A549 (cell line): ENCODE results near the gene MME. TPM values are rescaled to one million over a fixed set of nuclear protein-coding genes. Genes with fewer than 3 reads are reported as not detected.

Experiments used
- ATAC-seq, 2 experiments: fragments of 200-7000 bp in 1 of 2; fragments of >200 bp in 1 of 2; cut with Nextera tagmentation in 1 of 2; cut with Tn5 transposase in 1 of 2; 3 replicates each; pipeline versions ENCODE4 v1.8.0 to v1.9.1; 2018 to 2020; ENCODE audit warnings: mild to moderate bottlenecking in 1 of 2, moderate library complexity in 1 of 2
- CTCF ChIA-PET: fragments of 300-600 bp; sonication (Branson Sonifier 250); formaldehyde crosslinking; extraction: SDS; loops from one replicate; lab custom pipeline; 2021; ENCODE audit warnings: antibody characterized with exemption, inconsistent platforms; lab: Yijun Ruan, JAX
- POLR2A ChIA-PET: fragments of 350-600 bp; formaldehyde crosslinking; extraction: SDS; loops from one replicate; lab custom pipeline; 2021; ENCODE audit warnings: antibody characterized with exemption, inconsistent platforms; lab: Yijun Ruan, JAX
- DNase-seq, 2 experiments: peaks; one replicate each; pipeline versions ENCODE4 v3.0.0 to v3.0.0-alpha.2; 2011 to 2016; ENCODE audit warnings: low read depth in 1 of 2, low spot score in 1 of 2
- FAIRE-seq: peaks from 2 replicates; lab custom pipeline; 2011; peaks lifted over from hg19 to GRCh38; lab: Jason Lieb, UNC
- H3K27ac ChIP-seq, 2 experiments: fragments of >200 bp; sonication (Bioruptor Twin); formaldehyde crosslinking; 3 replicates each; pipeline ENCODE4 v1.5.1; 2016 to 2017
- H3K4me1 ChIP-seq: fragments of >200 bp; sonication (Bioruptor Twin); formaldehyde crosslinking; 3 replicates; pipeline ENCODE4 v1.6.1; 2016
- H3K4me2 ChIP-seq: fragments of >200 bp; sonication (Bioruptor Twin); formaldehyde crosslinking; 3 replicates; pipeline ENCODE4 v1.6.1; 2016
- H3K4me3 ChIP-seq: fragments of >200 bp; sonication (Bioruptor Twin); formaldehyde crosslinking; 3 replicates; pipeline ENCODE4 v1.5.1; 2016
- H3K9me3 ChIP-seq: fragments of >200 bp; sonication (Bioruptor Twin); formaldehyde crosslinking; 3 replicates; pipeline ENCODE4 v1.6.1; 2016
- BHLHE40 ChIP-seq: IDR thresholded peaks from 2 replicates; pipeline ENCODE4 v1.6.1; 2012; ENCODE audit warnings: low read depth, low read length, inconsistent platforms
- CEBPB ChIP-seq, 2 experiments: fragments of >200 bp in 1 of 2; sonication (Bioruptor Twin) in 1 of 2; formaldehyde crosslinking in 1 of 2; IDR thresholded peaks; 2 replicates each; pipeline ENCODE4 v1.6.1; 2012 to 2016
- CHD2 ChIP-seq: fragments of 150-350 bp; IDR thresholded peaks from 2 replicates; pipeline ENCODE4 v1.6.1; 2014; ENCODE audit warnings: low read length; ENCODE audit not compliant: partially characterized antibody
- CHD4 ChIP-seq: fragments of 200-600 bp; sonication (generic); IDR thresholded peaks from 2 replicates; pipeline ENCODE4 v1.6.1; 2016; ENCODE audit warnings: antibody characterized with exemption, mild to moderate bottlenecking, borderline replicate concordance
- E2F6 ChIP-seq: IDR thresholded peaks from 2 replicates; pipeline ENCODE4 v1.6.1; 2012; ENCODE audit warnings: low read depth, borderline replicate concordance
- EHMT2 ChIP-seq: fragments of 200-600 bp; sonication (generic); IDR thresholded peaks from 2 replicates; pipeline ENCODE4 v1.6.1; 2016; ENCODE audit warnings: antibody characterized with exemption, low read depth, mild to moderate bottlenecking, moderate library complexity
- ELK1 ChIP-seq: fragments of 150-350 bp; IDR thresholded peaks from 2 replicates; pipeline ENCODE4 v1.6.1; 2014; ENCODE audit warnings: low read depth, mild to moderate bottlenecking, low read length
- ESRRA ChIP-seq: fragments of 150-350 bp; IDR thresholded peaks from 2 replicates; pipeline ENCODE4 v1.6.1; 2014; ENCODE audit warnings: mild to moderate bottlenecking, low read length, borderline replicate concordance
- FOSB ChIP-seq: fragments of 250-450 bp; sonication (Bioruptor Pico); IDR thresholded peaks from 2 replicates; pipeline ENCODE4 v1.5.0; 2020; ENCODE audit warnings: mild to moderate bottlenecking, moderate library complexity
- FOSL2 ChIP-seq, 2 experiments: fragments of 450-650 bp in 1 of 2; fragments of >200 bp in 1 of 2; sonication (Bioruptor Twin) in 1 of 2; formaldehyde crosslinking; IDR thresholded peaks; 2 replicates each; pipeline versions ENCODE4 v1.5.0 to v1.6.1; 2016 to 2020; ENCODE audit warnings: mild to moderate bottlenecking in 1 of 2, moderate library complexity in 1 of 2
- FOXS1 ChIP-seq: fragments of 250-450 bp; sonication (Bioruptor Pico); IDR thresholded peaks from 2 replicates; pipeline ENCODE4 v1.5.0; 2020; ENCODE audit warnings: mild to moderate bottlenecking, moderate library complexity
- HDAC2 ChIP-seq: fragments of 200-600 bp; sonication (generic); IDR thresholded peaks from 2 replicates; pipeline ENCODE4 v1.6.1; 2016
- HES2 ChIP-seq: fragments of >200 bp; sonication (Bioruptor Twin); formaldehyde crosslinking; IDR thresholded peaks from 2 replicates; pipeline ENCODE4 v1.6.1; 2016
- JUN ChIP-seq, 2 experiments: fragments of >200 bp; sonication (Bioruptor Twin); formaldehyde crosslinking; IDR thresholded peaks; 2 replicates in 1 of 2; 3 replicates in 1 of 2; pipeline ENCODE4 v1.6.1; 2016 to 2017
- KDM1A ChIP-seq: fragments of 200-600 bp; sonication (generic); IDR thresholded peaks from 2 replicates; pipeline ENCODE4 v1.6.1; 2016; ENCODE audit warnings: low read depth, mild to moderate bottlenecking
- MAFK ChIP-seq: fragments of 450-650 bp; IDR thresholded peaks from 2 replicates; pipeline ENCODE4 v1.6.1; 2014; ENCODE audit not compliant: partially characterized antibody
- MAX ChIP-seq: IDR thresholded peaks from 2 replicates; pipeline ENCODE4 v1.6.1; 2012
- PHF8 ChIP-seq: fragments of 200-600 bp; sonication (generic); IDR thresholded peaks from 2 replicates; pipeline ENCODE4 v1.6.1; 2016; ENCODE audit warnings: low read depth, mild to moderate bottlenecking, antibody characterized with exemption, moderate library complexity, borderline replicate concordance
- POLR2A ChIP-seq: IDR thresholded peaks from 2 replicates; pipeline ENCODE4 v1.6.1; 2012; ENCODE audit warnings: mild to moderate bottlenecking, low read length
- RAD21 ChIP-seq, 2 experiments: fragments of >200 bp in 1 of 2; sonication (Bioruptor Twin) in 1 of 2; formaldehyde crosslinking in 1 of 2; IDR thresholded peaks in 1 of 2; conservative IDR thresholded peaks in 1 of 2; 2 replicates in 1 of 2; 3 replicates in 1 of 2; pipeline ENCODE4 v1.6.1; 2012 to 2018; ENCODE audit warnings: inconsistent platforms in 1 of 2
- RCOR1 ChIP-seq: fragments of 150-350 bp; IDR thresholded peaks from 2 replicates; pipeline ENCODE4 v1.6.1; 2014; ENCODE audit warnings: antibody characterized with exemption, low read length, low read depth
- SMC3 ChIP-seq: fragments of >200 bp; sonication (Bioruptor Twin); formaldehyde crosslinking; IDR thresholded peaks from 3 replicates; pipeline ENCODE4 v1.6.1; 2018; ENCODE audit warnings: inconsistent platforms
- SREBF2 ChIP-seq: fragments of 450-650 bp; IDR thresholded peaks from 2 replicates; pipeline ENCODE4 v1.6.1; 2014; ENCODE audit warnings: mild to moderate bottlenecking, moderate library complexity
- TP53 ChIP-seq: fragments of 250-450 bp; sonication (Bioruptor Pico); IDR thresholded peaks from 2 replicates; pipeline ENCODE4 v1.5.0; 2021; ENCODE audit warnings: mild to moderate bottlenecking, moderate library complexity
- USF2 ChIP-seq: fragments of 450-650 bp; IDR thresholded peaks from 2 replicates; pipeline ENCODE4 v1.6.1; 2014; ENCODE audit warnings: antibody characterized with exemption
- ZC3H11A ChIP-seq: fragments of 450-650 bp; IDR thresholded peaks from 2 replicates; pipeline ENCODE4 v1.6.1; 2014; ENCODE audit warnings: antibody characterized with exemption, mild to moderate bottlenecking
- ZFP36 ChIP-seq: fragments of 450-650 bp; IDR thresholded peaks from 2 replicates; pipeline ENCODE4 v1.6.1; 2014; ENCODE audit warnings: borderline replicate concordance; ENCODE audit not compliant: partially characterized antibody
- ZNF302 ChIP-seq: fragments of 250-450 bp; sonication (Bioruptor Pico); IDR thresholded peaks from 2 replicates; pipeline ENCODE4 v1.9.0; 2021; ENCODE audit warnings: inconsistent platforms, mild to moderate bottlenecking, moderate library complexity
- ZSCAN20 ChIP-seq: fragments of 250-450 bp; sonication (Bioruptor Pico); IDR thresholded peaks from 2 replicates; pipeline ENCODE4 v1.8.0; 2022; ENCODE audit warnings: mild to moderate bottlenecking, moderate library complexity
- WGBS: methylation state at CpG from one replicate; pipeline ENCODE4 v1.1.6; 2017; ENCODE audit errors: missing lambda C conversion rate; 5-methylcytosine and 5-hydroxymethylcytosine counted together
- polyA plus RNA-seq, 4 experiments: library from polyadenylated mRNA; depleted of rRNA in 3 of 4; stranded (reverse); fragments of >200 nt; fragmentation: RNase III in 1 of 4; extraction: RNeasy Plus Mini Kit Qiagen cat#74134 plus additional on column Dnase treatment in 1 of 4; gene quantifications; 2 replicates in 3 of 4; 3 replicates in 1 of 4; pipeline ENCODE4 v1.2.3, GENCODE V29; 2011 to 2017
- TF ChIP-seq, protein P1 (sequence below): fragments of 250-450 bp; sonication (Bioruptor Pico); IDR thresholded peaks from 2 replicates; pipeline ENCODE4 v1.5.0; 2021; ENCODE audit warnings: mild to moderate bottlenecking, moderate library complexity, borderline replicate concordance
- TF ChIP-seq, protein P2 (sequence below): IDR thresholded peaks from 2 replicates; pipeline ENCODE4 v1.6.1; 2012

Gene MME
- polyA plus RNA-seq, 2 of the 4 experiments (the other 2 are of a cell fraction): not detected

- CTCF ChIA-PET: no interaction called here
- no peak for FAIRE-seq
These were observed 22.2 kb downstream of the MME start for GRCh38 chr3:155102329-155102728.

GRCh38 chr3:155103686-155104085 lies 23.6 kb downstream of the MME start:
- DNase-seq (no peak), FAIRE-seq (no peak), ATAC-seq (no peak)
- Histone ChIP-seq H3K4me3 (no peak overlapping the region), H3K27ac (no peak overlapping the region), H3K9me3 (no peaks in the 10 kb centered on the region), H3K4me2 (no peak overlapping the region), H3K4me1 (no peaks in the 10 kb centered on the region)
- CTCF ChIA-PET: no interaction called here
- no peak for TF ChIP-seq BHLHE40
- no peak for TF ChIP-seq JUN (IDR thresholded peaks at IDR 0.05)
- no peak for TF ChIP-seq TP53 (CRISPR knock-in tag)
- no peak for TF ChIP-seq SMC3
- no peak for TF ChIP-seq HES2
- TF ChIP-seq, protein P1, sequence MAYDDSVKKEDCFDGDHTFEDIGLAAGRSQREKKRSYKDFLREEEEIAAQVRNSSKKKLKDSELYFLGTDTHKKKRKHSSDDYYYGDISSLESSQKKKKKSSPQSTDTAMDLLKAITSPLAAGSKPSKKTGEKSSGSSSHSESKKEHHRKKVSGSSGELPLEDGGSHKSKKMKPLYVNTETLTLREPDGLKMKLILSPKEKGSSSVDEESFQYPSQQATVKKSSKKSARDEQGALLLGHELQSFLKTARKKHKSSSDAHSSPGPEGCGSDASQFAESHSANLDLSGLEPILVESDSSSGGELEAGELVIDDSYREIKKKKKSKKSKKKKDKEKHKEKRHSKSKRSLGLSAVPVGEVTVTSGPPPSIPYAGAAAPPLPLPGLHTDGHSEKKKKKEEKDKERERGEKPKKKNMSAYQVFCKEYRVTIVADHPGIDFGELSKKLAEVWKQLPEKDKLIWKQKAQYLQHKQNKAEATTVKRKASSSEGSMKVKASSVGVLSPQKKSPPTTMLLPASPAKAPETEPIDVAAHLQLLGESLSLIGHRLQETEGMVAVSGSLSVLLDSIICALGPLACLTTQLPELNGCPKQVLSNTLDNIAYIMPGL (CRISPR knock-in tag): no peak
- TF ChIP-seq ZFP36: no peak
- TF ChIP-seq CHD2: no peak
- TF ChIP-seq PHF8: no peak
- no peak for TF ChIP-seq SREBF2
- TF ChIP-seq POLR2A: no peak
- TF ChIP-seq KDM1A: no peak
- TF ChIP-seq USF2: no peak
- TF ChIP-seq FOSB (CRISPR knock-in tag): no peak
- TF ChIP-seq RAD21 (conservative IDR thresholded peaks at IDR 0.05 in 1 of 2, IDR thresholded peaks at IDR 0.05 in 1 of 2): no peak
- TF ChIP-seq CEBPB (IDR thresholded peaks at IDR 0.05): no peak
- POLR2A ChIA-PET: no interaction called here
- WGBS: 22% methylated on average over 2 of the region's 2 CpGs

More at GRCh38 chr3:155102329-155102728, 22.2 kb downstream of the MME start:
- POLR2A ChIA-PET: no interaction called here
- H3K9me3 ChIP-seq: no peaks in the 10 kb centered on the region
- H3K27ac ChIP-seq: no peak overlapping the region
- no peak overlapping the region for H3K4me2 ChIP-seq
- H3K4me1 ChIP-seq: no peaks in the 10 kb centered on the region
- TF ChIP-seq SREBF2 (no peak), JUN (IDR thresholded peaks at IDR 0.05) (no peak), ZC3H11A (no peak), ZSCAN20 (CRISPR knock-in tag) (no peak), EHMT2 (no peak), RCOR1 (no peak), CHD4 (no peak), ZNF302 (CRISPR knock-in tag) (no peak), FOSL2 (IDR thresholded peaks at IDR 0.05) (no peak), FOSL2 (CRISPR knock-in tag; IDR thresholded peaks at IDR 0.05) (no peak), MAX (no peak), USF2 (no peak), MAFK (no peak), ESRRA (no peak), FOXS1 (CRISPR knock-in tag) (no peak), POLR2A (no peak), E2F6 (no peak), ELK1 (no peak), HDAC2 (no peak)
- TF ChIP-seq, protein P2, sequence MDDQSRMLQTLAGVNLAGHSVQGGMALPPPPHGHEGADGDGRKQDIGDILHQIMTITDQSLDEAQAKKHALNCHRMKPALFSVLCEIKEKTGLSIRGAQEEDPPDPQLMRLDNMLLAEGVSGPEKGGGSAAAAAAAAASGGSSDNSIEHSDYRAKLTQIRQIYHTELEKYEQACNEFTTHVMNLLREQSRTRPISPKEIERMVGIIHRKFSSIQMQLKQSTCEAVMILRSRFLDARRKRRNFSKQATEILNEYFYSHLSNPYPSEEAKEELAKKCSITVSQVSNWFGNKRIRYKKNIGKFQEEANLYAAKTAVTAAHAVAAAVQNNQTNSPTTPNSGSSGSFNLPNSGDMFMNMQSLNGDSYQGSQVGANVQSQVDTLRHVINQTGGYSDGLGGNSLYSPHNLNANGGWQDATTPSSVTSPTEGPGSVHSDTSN: no peak
- WGBS: 0% methylated on average over 2 of the region's 2 CpGs
- DNase-seq (no peak), ATAC-seq (no peak)
- no peak overlapping the region for H3K4me3 ChIP-seq
